ENCODE results near the gene NHSL1. TPM values are rescaled to one million over a fixed set of nuclear protein-coding genes. Genes with fewer than 3 reads are reported as not detected.

The NHSL1 gene
- total RNA-seq, 1 donor from 2014 or later: 33.5 TPM

GRCh38 chr6:138520463-138520862, 21.2 kb upstream of the NHSL1 start:
- no peaks in the 10 kb centered on the region for H3K36me3 ChIP-seq (ENCODE audit: insufficient read depth, low read length)
- H4K20me1 ChIP-seq (ENCODE audit: insufficient read depth, low read length): peaks cover 18% of the 10 kb centered on the region
- DNase-seq (ENCODE audit: low read depth) (no peak), FAIRE-seq (no peak)
- no peak overlapping the region for H3K9ac ChIP-seq (ENCODE audit: low read length)
- Mint-ChIP-seq H3K27ac (ENCODE audit: unreplicated experiment) (no peak overlapping the region), H3K36me3 (ENCODE audit: low read depth, unreplicated experiment) (peaks cover 5% of the 10 kb centered on the region), H3K4me3 (ENCODE audit: unreplicated experiment) (no peak overlapping the region), H3K27me3 (ENCODE audit: low read depth, unreplicated experiment) (no peaks in the 10 kb centered on the region), H3K4me1 (ENCODE audit: low read depth, unreplicated experiment) (peaks cover 14% of the 10 kb centered on the region), H3K9me3 (ENCODE audit: unreplicated experiment) (peaks cover 2% of the 10 kb centered on the region)
- H3K27me3 ChIP-seq (ENCODE audit: insufficient read depth, low read length): no peaks in the 10 kb centered on the region
- TF ChIP-seq EZH2 (IDR thresholded peaks at IDR 0.05; ENCODE audit: insufficient read depth, low read length): no peak
- TF ChIP-seq, protein P1, sequence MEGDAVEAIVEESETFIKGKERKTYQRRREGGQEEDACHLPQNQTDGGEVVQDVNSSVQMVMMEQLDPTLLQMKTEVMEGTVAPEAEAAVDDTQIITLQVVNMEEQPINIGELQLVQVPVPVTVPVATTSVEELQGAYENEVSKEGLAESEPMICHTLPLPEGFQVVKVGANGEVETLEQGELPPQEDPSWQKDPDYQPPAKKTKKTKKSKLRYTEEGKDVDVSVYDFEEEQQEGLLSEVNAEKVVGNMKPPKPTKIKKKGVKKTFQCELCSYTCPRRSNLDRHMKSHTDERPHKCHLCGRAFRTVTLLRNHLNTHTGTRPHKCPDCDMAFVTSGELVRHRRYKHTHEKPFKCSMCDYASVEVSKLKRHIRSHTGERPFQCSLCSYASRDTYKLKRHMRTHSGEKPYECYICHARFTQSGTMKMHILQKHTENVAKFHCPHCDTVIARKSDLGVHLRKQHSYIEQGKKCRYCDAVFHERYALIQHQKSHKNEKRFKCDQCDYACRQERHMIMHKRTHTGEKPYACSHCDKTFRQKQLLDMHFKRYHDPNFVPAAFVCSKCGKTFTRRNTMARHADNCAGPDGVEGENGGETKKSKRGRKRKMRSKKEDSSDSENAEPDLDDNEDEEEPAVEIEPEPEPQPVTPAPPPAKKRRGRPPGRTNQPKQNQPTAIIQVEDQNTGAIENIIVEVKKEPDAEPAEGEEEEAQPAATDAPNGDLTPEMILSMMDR (IDR thresholded peaks at IDR 0.05; ENCODE audit: insufficient read depth, low read depth, low read length): peak; percentile 41
- H2AFZ ChIP-seq (ENCODE audit: low read depth, low read length): no peak overlapping the region
- no peak overlapping the region for H3K27ac ChIP-seq (ENCODE audit: low read depth, low read length)
- H3K4me1 ChIP-seq (ENCODE audit: insufficient read depth, low read length): no peaks in the 10 kb centered on the region
- peaks cover 50% of the 10 kb centered on the region for H3K79me2 ChIP-seq (ENCODE audit: insufficient read depth, low read length)
- no peak overlapping the region for H3K4me2 ChIP-seq (ENCODE audit: low read length)
- H3K9me3 ChIP-seq (ENCODE audit: insufficient read depth, low read depth, low read length): no peaks in the 10 kb centered on the region
- H3K4me3 ChIP-seq (ENCODE audit: insufficient read depth, low read depth, low read length): no peak overlapping the region

GRCh38 chr6:138518054-138518453, 18.8 kb upstream of the NHSL1 start:
- Histone ChIP-seq H3K27me3 (ENCODE audit: insufficient read depth, low read length) (no peaks in the 10 kb centered on the region), H2AFZ (ENCODE audit: low read depth, low read length) (no peak overlapping the region), H3K4me1 (ENCODE audit: insufficient read depth, low read length) (no peaks in the 10 kb centered on the region), H3K4me2 (ENCODE audit: low read length) (no peak overlapping the region), H3K79me2 (ENCODE audit: insufficient read depth, low read length) (peaks cover 64% of the 10 kb centered on the region), H3K36me3 (ENCODE audit: insufficient read depth, low read length) (no peaks in the 10 kb centered on the region), H3K9me3 (ENCODE audit: insufficient read depth, low read depth, low read length) (no peaks in the 10 kb centered on the region), H3K4me3 (ENCODE audit: insufficient read depth, low read depth, low read length) (no peak overlapping the region), H3K9ac (ENCODE audit: low read length) (no peak overlapping the region), H4K20me1 (ENCODE audit: insufficient read depth, low read length) (peaks cover 30% of the 10 kb centered on the region), H3K27ac (ENCODE audit: low read depth, low read length) (no peak overlapping the region)
- Mint-ChIP-seq H3K9me3 (ENCODE audit: unreplicated experiment) (peaks cover 2% of the 10 kb centered on the region), H3K27ac (ENCODE audit: unreplicated experiment) (no peak overlapping the region), H3K4me3 (ENCODE audit: unreplicated experiment) (no peak overlapping the region), H3K4me1 (ENCODE audit: low read depth, unreplicated experiment) (peaks cover 22% of the 10 kb centered on the region), H3K27me3 (ENCODE audit: low read depth, unreplicated experiment) (no peaks in the 10 kb centered on the region), H3K36me3 (ENCODE audit: low read depth, unreplicated experiment) (peaks cover 6% of the 10 kb centered on the region)
- no peak for FAIRE-seq
- no peak for TF ChIP-seq EZH2 (IDR thresholded peaks at IDR 0.05; ENCODE audit: insufficient read depth, low read length)
- TF ChIP-seq, protein P1 (IDR thresholded peaks at IDR 0.05; ENCODE audit: insufficient read depth, low read depth, low read length): no peak
- DNase-seq (ENCODE audit: low read depth): no peak

DNA sequence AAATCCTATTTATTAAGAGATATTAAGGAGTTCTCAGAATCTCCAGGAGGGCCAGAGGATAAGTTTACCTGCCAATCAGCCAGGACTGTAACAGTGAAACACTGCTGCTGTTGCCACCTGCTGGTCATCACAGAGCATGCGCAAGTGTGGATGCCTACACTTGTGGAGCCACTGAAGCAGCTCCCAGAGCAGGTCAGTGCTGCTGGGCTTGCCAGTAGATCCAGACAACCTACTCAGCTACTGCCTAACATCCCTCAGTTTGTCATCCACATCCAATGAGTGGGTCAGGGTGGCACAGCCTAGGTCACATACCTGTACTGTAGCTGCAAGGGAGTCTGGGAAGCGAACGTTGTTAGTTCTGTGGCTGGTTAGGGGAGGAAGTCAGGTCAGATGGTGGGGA, 18.3 kb upstream of the NHSL1 start:
- no peaks in the 10 kb centered on the region for H3K27me3 Mint-ChIP-seq (ENCODE audit: low read depth, unreplicated experiment)
- no peak for FAIRE-seq

More for the DNA sequence above, 18.3 kb upstream of the NHSL1 start:
- no peak overlapping the region for H3K4me3 ChIP-seq (ENCODE audit: insufficient read depth, low read depth, low read length)
- no peaks in the 10 kb centered on the region for H3K9me3 ChIP-seq (ENCODE audit: insufficient read depth, low read depth, low read length)
- H2AFZ ChIP-seq (ENCODE audit: low read depth, low read length): no peak overlapping the region
- peaks cover 64% of the 10 kb centered on the region for H3K79me2 ChIP-seq (ENCODE audit: insufficient read depth, low read length)
- no peak for TF ChIP-seq EZH2 (IDR thresholded peaks at IDR 0.05; ENCODE audit: insufficient read depth, low read length)
- TF ChIP-seq, protein P1 (IDR thresholded peaks at IDR 0.05; ENCODE audit: insufficient read depth, low read depth, low read length): peak; percentile 56
- no peak overlapping the region for H3K27ac Mint-ChIP-seq (ENCODE audit: unreplicated experiment)
- H3K4me1 Mint-ChIP-seq (ENCODE audit: low read depth, unreplicated experiment): peaks cover 22% of the 10 kb centered on the region
- DNase-seq (ENCODE audit: low read depth): no peak
- H3K4me2 ChIP-seq (ENCODE audit: low read length): no peak overlapping the region
- no peaks in the 10 kb centered on the region for H3K27me3 ChIP-seq (ENCODE audit: insufficient read depth, low read length)
- H3K36me3 Mint-ChIP-seq (ENCODE audit: low read depth, unreplicated experiment): peaks cover 6% of the 10 kb centered on the region
- H3K9me3 Mint-ChIP-seq (ENCODE audit: unreplicated experiment): peaks cover 2% of the 10 kb centered on the region
- H3K36me3 ChIP-seq (ENCODE audit: insufficient read depth, low read length): no peaks in the 10 kb centered on the region
- no peaks in the 10 kb centered on the region for H3K4me1 ChIP-seq (ENCODE audit: insufficient read depth, low read length)
- no peak overlapping the region for H3K27ac ChIP-seq (ENCODE audit: low read depth, low read length)
- H4K20me1 ChIP-seq (ENCODE audit: insufficient read depth, low read length): peaks cover 34% of the 10 kb centered on the region
- H3K4me3 Mint-ChIP-seq (ENCODE audit: unreplicated experiment): no peak overlapping the region
- no peak overlapping the region for H3K9ac ChIP-seq (ENCODE audit: low read length)

Data from astrocyte (in vitro differentiated cells and primary cell).